Astrocyte (in vitro differentiated cells and primary cell): Measurements from ENCODE around the gene SLC6A7.

Experiments used
- CTCF ChIP-seq: IDR thresholded peaks from 2 replicates; pipeline ENCODE4 v1.5.1; 2011; ENCODE audit warnings: low read depth, mild to moderate bottlenecking, inconsistent platforms, low read length, moderate library complexity; ENCODE audit not compliant: insufficient read depth
- EZH2 ChIP-seq: IDR thresholded peaks from 2 replicates; pipeline ENCODE4 v1.6.1; 2012; ENCODE audit warnings: mild to moderate bottlenecking, low read length, inconsistent platforms; ENCODE audit not compliant: insufficient read depth

DNA sequence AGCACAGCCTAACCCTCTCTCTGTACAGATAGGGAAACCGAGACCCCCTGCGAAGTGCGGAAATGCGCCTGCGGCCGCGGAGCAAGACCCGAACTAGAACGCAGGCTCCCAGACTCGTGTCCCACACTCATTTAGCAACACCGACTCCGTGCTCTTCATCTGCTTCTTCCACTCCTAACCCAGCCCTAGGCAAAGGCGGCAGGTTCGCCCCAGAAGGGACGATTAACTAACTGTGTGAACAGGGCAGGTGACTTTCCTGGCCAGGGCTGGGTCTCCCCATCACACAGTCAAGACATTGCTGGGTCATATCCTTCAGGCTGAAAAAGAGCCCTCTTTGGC lies 22.4 kb upstream of the SLC6A7 start:
- TF ChIP-seq CTCF (no peak), EZH2 (no peak)
